ENCODE results near the gene DYRK3. TPM values are rescaled to one million over a fixed set of nuclear protein-coding genes. Genes with fewer than 3 reads are reported as not detected.
"Not testable (repeated sequence)": the region's sequence is repeated elsewhere in the genome, so short reads cannot be mapped to it uniquely, and the experiment has no call there.

The DYRK3 gene
- total RNA-seq: 7.1 and 7.9 TPM in 2 replicates

DNA sequence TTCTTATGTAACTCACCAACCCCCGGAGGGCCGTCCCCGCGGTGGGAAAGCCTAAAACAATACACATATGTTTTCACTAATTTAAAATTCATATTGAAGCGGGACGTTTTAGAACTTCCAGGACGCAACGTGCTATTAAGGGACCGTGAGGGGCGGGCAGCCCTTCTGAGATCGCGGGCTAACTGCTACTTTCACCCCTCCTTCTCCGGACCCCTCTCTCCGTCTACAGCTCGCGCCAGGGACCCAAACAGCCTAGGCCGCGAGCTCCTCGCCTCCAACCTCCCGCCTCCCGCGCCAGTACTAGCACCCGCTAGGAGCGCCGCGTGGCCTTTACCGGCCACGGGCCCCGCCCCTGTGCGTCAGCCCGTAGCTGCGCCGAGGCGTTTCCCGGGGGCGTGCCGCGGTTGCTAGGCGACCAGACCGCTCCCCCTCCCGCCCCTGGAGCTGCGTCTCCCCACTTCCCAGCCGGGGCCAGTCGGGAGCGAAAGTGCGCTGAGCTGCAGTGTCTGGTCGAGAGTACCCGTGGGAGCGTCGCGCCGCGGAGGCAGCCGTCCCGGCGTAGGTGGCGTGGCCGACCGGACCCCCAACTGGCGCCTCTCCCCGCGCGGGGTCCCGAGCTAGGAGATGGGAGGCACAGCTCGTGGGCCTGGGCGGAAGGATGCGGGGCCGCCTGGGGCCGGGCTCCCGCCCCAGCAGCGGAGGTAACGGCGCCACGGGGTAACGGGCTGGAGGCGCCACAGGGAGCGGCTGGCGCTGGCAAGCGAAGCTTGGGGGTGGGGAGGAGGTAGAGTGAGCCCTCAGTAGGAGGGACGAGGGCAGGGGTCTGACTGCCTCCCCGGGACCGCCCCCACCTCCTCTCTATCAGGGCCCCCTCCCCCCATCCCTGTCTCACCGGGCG, at the start of gene DYRK3:
Gene DYRK3 (plus strand): TSS at position 457 of the 898 bp plus-strand sequence. CDS start 168 bp downstream, at position 625.
- intact Hi-C loops (cut with micrococcal nuclease): loop anchor here (1.0 to 10.0 kb wide), 3 partner anchors 23 to 349 kb away; partner anchors contain the start of genes EIF2D and MAPKAPK2

DNA sequence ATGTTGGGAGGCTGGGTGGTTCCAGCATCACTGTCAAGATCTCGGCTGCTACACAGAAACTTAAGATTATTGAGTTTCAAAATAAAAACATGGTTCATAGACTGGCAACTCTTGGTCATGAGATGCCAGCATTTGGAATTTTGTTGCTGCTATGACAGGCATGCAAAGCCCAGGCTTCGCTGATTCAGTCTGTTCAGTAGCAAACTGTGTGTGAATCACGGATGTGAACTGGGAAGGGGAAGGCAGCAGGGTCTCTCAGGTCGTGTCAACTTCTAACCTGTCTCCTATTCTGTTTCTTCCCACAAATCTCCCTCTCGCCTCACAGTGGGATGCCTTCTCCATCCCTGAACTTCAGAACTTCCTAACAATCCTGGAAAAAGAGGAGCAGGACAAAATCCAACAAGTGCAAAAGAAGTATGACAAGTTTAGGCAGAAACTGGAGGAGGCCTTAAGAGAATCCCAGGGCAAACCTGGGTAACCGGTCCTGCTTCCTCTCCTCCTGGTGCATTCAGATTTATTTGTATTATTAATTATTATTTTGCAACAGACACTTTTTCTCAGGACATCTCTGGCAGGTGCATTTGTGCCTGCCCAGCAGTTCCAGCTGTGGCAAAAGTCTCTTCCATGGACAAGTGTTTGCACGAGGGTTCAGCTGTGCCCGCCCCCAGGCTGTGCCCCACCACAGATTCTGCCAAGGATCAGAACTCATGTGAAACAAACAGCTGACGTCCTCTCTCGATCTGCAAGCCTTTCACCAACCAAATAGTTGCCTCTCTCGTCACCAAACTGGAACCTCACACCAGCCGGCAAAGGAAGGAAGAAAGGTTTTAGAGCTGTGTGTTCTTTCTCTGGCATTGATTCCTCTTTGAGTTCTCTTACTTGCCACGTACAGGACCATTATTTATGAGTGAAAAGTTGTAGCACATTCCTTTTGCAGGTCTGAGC, 48.6 kb upstream of the DYRK3 start:
- intact Hi-C loops (cut with micrococcal nuclease): no loop called here

DNA sequence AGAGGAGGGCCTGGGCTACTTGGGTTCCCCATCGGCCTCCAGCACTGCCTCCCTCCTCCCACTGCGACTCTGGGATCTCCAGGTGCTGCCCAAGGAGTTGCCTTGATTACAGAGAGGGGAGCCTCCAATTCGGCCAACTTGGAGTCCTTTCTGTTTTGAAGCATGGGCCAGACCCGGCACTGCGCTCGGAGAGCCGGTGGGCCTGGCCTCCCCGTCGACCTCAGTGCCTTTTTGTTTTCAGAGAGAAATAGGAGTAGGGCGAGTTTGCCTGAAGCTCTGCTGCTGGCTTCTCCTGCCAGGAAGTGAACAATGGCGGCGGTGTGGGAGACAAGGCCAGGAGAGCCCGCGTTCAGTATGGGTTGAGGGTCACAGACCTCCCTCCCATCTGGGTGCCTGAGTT, 47.4 kb upstream of the DYRK3 start:
- intact Hi-C loops (cut with micrococcal nuclease): no loop called here

DNA sequence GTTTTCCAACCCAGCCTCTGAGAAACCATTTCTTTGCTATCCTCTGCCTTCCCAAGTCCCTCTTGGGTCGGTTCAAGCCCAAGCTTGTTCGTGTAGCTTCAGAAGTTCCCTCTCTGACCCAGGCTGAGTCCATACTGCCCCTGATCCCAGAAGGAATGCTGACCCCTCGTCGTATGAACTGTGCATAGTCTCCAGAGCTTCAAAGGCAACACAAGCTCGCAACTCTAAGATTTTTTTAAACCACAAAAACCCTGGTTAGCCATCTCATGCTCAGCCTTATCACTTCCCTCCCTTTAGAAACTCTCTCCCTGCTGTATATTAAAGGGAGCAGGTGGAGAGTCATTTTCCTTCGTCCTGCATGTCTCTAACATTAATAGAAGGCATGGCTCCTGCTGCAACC, 46.8 kb upstream of the DYRK3 start:
- intact Hi-C loops (cut with micrococcal nuclease): no loop called here

DNA sequence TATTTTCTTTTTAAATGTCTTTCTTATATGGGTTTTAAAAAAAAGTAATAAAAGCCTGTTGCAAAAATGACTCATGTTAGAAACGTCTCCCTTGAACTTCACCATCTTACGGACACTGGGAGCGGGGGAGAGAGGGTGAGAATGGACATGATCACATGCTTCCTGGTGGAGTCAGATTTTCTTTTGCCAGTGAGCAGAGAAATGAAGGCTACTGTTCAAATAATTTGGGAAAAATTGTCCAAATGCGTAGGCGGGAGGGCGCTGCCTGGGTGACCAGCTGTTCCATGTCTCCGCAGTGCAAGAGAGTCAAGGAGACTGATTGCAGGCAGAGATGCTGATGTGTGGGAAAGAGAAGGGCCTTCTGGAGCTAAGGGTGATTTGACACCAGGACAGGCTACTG, 46.1 kb upstream of the DYRK3 start:
- intact Hi-C loops (cut with micrococcal nuclease): no loop called here

DNA sequence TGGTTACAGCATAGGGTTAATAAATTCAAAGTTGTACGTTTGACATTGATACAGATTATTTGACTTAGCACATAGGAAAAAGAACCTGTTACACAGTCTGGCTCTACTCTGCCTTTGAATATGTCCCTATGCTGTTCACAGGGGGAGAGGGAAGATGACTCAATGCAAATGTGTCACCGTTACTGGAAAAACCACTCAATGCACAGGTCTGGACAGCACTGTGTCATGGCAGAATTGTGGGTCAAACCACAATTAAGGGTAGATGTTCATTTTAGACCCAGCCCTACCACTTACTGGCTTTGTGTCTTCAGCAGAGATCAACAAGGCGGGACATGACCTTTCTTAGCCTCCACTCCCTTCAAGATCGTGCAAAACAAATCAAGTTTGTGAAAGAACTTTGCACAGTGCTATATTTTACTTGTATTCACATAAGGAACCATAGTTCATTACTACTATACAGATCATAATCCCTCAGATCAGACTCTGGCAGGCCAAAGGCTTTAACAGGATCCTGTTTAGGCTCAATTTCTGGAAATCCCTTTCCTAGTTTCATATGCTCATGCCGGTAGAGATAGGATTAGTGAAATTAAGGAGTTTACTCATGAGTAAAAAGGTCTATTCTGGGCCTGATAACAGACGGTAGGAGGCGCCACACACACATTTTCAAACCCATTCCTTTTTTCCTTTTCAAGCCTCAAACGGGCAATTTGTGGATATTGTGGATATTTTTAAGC, 45.1 kb upstream of the DYRK3 start:
- intact Hi-C loops (cut with micrococcal nuclease): loop anchor here (1.0 kb wide), 3 partner anchors 10 to 38 kb away; no protein-coding TSS in a partner anchor

DNA sequence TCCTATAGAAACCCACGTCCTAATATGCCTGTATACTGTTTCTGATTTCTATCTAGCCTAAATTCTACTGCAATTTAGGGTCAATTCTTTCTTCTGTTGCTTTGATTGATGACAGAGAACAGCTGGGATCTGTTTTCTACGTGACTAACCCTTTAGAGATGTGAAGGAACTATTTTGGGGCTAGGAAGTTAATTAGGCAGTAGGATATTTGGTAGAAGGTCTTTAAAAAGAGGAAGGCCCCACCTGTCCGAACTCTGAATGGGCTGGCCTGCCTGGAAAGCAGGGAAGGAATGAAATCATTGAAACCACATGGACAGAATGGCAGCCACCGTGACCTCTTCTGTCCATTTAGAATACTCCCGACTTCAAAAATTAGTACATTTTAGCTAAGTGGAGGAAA, 44.1 kb upstream of the DYRK3 start:
- intact Hi-C loops (cut with micrococcal nuclease): no loop called here

DNA sequence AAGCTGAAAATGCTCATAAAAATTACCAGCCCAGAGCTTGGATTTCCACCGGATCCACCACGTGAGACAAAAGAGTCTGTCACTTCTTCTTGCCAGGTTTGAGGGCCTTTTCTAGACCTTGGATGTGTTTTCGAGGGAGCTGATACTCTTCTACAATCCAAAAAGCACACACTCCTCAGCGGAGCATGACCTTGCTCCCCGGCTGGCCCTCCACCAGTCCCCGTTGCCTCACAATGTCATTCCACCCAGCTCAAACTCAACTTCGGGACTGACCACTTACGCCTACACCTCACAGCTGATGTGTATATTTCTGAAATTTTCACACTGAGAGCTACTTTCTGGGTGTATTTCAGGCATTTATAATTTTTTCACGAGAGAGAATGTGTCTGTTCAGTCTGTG, 43.6 kb upstream of the DYRK3 start:
- intact Hi-C loops (cut with micrococcal nuclease): no loop called here

DNA sequence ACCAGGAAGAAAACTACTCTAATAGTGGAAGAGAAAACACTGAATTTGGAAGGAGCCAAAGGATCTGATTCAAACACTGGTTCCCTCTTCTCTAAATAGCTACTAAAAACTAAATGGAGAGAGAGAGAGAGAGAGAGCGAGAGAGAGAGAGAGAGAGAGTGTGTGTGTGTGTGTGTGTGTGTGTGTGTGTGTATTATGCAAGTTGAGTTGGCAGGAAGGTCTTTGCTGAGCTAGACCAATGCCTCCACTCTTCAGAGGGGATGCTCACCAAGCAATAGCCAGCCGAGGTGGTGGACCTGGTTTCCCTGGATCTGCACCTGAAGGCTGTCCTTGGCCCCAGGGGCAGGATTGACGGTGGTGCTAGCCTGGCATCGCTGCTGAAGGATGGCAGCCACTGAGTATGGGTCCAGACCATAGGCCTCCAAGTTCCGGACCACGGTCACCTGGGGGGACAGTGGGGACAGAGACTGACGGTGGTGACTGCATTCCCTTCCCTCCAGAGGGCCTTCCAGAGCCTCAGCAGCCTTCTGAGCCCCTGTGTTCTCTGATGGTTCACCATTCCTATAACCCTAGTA, 41.9 kb upstream of the DYRK3 start:
- intact Hi-C loops (cut with micrococcal nuclease): no loop called here

DNA sequence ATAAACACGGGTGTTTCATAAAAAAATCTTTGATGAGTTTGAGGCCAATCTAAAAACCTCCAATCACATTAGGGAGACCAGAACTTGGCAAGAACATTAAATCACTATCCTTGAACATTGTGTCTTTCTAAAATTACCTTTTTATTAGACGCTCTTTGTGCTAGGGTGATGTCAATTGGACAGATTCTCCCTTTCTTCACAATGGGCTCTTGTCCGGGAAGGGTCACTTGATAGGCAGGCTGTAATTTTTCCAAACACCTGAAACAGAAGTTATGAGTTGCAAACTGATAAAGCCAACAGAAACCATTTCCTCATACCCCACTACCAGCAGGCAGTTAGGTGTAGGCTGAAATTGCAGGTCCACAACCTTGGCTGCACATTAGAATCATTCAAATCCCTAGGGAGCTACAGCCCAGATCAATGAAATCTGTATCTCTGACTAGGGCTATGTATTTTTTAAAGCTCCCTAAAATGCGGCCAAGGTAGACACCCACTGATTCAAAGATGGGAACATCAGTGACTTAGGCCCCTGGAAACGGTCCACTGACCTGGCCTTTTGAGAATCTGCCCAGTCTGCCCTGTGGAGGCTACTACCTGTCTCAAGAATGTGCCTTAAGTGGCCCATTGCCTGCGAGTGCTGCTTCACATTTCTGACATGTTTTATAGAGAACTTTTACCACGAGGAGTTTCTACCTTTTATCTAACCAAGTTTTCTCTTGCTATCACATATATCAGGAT, 39.6 kb upstream of the DYRK3 start:
- intact Hi-C loops (cut with micrococcal nuclease): no loop called here

DNA sequence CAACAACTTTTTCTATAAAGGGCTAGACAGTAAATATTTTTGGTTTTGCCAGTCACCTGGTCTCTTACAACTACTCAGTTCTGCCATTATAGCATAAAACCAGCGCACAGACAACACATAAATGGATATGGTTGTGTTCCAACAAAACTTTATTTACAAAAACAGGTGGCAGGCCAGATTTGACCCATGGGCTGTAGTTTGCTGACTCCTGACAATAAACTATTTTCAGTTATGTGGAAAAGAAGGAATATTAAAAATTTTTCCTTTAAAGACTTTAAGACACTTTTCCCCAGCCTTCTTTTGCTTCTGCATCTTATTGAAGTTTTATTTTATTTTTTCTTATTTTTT, 39.0 kb upstream of the DYRK3 start:
- intact Hi-C loops (cut with micrococcal nuclease): no loop called here

DNA sequence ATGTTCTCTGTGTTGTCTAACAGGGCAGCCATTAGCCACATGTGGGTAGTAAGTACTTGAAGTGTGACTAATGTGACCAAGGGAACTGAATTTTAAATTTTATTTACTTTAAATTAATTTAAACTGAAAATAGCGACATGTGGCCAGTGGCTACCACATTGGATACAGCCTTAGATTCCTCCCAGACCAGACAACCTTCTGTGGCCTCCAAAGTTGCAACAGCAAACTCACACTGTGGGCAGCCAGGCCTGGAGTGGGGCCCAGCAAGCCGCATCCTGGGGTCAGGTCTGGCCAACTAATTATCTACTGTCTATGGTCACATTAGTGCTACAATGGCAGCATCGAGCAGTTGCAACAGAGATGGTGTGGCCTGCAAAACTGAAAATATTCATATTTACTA, 34.8 kb upstream of the DYRK3 start:
- intact Hi-C loops (cut with micrococcal nuclease): no loop called here

DNA sequence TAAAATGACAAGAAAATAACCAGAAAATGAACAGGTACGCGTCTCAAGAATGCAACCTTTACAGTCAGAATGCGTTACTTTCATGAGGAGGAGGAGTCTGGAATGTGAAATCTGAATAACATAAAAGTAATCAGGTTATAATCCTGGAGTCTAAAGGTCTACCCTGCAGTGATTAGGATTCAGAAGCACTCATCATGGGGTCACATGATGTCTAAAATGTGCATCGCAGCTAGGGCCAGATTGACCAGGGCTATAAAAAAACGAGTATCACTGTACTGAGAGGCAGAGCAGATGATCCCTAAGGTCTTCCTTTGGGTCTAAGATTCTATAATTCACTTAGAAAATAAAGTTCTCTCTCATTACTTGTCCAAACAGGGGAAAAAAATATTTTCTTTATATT, 30.5 kb upstream of the DYRK3 start:
- intact Hi-C loops (cut with micrococcal nuclease): no loop called here

DNA sequence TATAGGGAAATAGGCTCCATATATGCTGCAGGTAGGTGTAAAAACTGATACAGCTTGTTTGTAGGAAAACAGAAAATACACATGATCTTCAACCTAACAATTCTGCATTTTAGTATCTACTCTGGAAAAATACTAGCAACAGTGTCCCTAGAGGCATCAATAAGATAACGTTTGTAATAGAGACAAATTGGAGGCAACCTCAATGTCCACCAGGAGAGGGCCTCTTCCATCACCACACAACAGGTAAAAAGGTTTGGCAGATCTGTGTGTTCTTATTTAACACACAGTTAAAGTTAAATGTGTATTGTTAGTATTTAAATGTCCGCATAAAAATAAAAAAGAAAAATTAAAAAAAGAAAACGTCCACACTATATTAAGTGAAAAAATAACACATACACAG, 28.5 kb upstream of the DYRK3 start:
- intact Hi-C loops (cut with micrococcal nuclease): no loop called here

DNA sequence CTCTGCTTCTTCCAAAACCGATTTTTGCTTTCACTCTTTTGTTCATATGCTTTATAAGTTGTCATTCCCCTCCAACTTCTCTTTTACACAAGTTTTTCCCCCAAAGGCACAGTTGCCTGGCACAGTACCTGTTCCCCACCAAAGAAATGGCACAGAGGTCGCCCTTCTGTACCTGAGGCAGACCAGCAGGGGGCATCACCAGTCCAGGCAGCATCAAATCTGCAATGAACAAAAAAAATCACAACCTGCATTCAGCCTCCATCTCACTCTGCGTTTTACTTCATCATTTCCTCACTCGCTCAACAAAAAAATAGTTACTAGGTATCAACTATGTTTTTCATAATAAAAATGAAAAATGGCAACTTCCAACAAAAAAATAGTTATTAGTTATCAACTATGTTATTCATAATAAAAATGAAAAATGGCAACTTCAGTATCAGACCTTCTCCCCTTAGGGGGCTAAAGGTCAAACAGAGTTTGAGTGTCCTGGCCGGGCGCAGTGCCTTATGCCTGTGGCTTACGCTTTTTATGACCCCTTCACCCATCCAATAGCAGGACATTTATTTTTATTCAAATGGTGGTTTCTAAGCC, 27.1 kb upstream of the DYRK3 start:
- intact Hi-C loops (cut with micrococcal nuclease): loop anchor here (2.0 kb wide), 2 partner anchors 57 to 63 kb away; no protein-coding TSS in a partner anchor

DNA sequence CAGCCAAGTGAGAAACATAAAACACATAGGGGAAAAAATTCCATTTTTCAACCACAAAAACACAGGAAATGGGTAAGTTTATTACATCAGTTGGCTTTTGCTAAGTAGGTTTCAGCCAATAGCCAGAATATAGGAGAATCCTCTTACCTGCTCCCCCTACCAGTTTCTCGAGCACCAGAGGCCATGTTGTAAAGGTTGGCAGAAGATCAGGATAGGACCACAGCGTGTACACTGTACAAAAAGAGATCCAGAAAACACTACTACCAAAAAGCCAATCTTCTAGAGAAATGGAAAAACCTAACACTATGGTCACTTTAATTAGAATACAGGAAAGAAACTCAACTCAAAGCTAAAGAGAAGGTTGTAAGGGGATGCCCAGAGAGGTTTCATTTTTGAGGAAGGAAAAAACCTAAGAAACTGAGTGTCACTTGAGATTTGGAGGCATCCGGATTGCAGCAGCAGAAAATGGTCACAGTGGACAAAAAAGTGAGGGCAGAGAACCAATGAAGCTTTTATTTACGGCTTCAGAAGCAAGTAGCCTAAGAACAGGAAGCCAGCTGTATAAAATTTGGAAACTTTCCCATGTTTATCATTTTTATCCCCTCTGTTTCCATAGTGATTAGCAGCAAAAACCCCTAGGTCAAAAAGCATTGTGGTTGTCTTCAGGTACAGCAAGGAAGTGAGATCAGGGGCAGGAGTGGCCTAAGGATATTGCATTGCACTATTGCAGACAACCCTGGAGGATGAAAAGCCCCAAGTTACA, 25.9 kb upstream of the DYRK3 start:
- intact Hi-C loops (cut with micrococcal nuclease): loop anchor here (2.0 kb wide), 2 partner anchors 55 to 65 kb away; no protein-coding TSS in a partner anchor

DNA sequence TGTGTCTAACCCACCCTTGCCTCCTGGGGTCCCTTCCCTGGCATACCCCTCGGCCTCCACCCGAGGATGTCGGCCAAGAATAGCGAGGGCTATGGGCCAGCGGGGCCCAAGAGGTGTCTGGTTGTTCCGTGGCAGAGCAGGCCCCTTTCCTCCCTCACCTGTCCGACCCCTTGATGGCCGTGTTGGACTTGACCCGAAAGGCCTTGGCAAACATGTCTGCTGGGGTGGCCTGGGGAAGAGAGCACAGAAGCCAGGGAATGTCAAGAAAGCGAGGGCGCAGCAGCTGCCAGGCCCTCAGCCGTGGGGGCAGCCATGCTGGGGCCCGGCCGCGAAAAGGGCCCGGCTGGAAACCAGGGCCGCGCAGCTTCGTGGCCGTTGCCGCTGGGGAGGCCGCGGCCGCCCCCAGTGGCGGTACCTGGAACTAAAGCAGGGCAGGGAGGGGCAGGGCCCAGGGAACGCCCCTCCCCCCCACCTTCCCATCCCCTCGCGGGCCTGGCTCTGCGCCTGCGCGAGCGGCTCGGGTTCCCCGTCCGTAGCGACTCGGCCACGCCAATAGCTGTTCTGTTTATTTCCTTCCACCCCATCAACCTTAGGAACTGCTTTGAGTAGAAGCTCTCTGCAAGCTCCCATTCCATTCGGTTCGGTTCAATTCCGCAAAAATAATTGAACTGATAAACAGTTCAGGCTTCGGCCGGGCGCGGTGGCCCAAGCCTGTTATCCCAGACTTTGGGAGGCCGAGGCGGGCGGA, 23.0 kb upstream of the DYRK3 start, which contains the start of gene EIF2D:
Gene EIF2D (minus strand): TSS at position 337 of the 748 bp plus-strand sequence. CDS start 123 bp downstream, at position 214.
- intact Hi-C loops (cut with micrococcal nuclease): loop anchor here (1.0 to 2.0 kb wide), 4 partner anchors 23 to 74 kb away; partner anchors contain the start of gene DYRK3

DNA sequence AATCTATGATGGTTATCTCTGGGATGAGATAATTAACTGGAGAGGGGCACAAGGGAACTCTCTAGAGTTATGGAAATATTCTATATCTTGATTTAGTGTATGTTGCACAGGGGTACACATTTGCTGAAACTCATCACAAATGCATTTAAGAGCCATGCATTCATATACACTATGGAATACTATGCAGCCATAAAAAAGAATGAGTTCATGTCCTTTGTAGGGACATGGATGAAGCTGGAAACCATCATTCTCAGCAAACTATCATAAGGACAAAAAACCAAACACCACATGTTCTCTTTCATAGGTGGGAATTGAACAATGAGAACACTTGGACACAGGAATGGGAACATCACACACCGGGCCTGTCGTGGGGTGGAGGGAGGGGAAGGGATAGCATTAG, 8.9 kb upstream of the DYRK3 start:
- intact Hi-C loops (cut with micrococcal nuclease): not testable (repeated sequence)

Measured in T-helper 2 cell treated with Interferon-gamma antibody and Interleukin-4, amounts not matched to agents 100 ng/mL and 5 ng/mL, for 36 hours (primary cell).